ENCODE data around the gene RPN2. TPM values are rescaled to one million over a fixed set of nuclear protein-coding genes. Genes with fewer than 3 reads are reported as not detected.

Gene RPN2
- total and polyA plus RNA-seq, 9 of the 15 experiments (the other 6 are each of a cell fraction or from before 2014, with no cell fraction given) = 168 to 548 (median 325) TPM

- no peak for TF ChIP-seq FIP1L1 (IDR thresholded peaks at IDR 0.05; ENCODE audit: low read depth, low read length, poor library complexity, severe bottlenecking)
Observed at GRCh38 chr20:37249304-37249703, 70.2 kb downstream of the RPN2 start (continued).

GRCh38 chr20:37251825-37252477, 72.8 kb downstream of the RPN2 start:
- no TSS peak for BruUV-seq (replicated peaks)
- H3K9me3 ChIP-seq (replicated peaks; ENCODE audit: control insufficient read depth, insufficient read depth, low read depth, low read length) = no peaks in the 10 kb centered on the region
- FAIRE-seq = no peak
- TF ChIP-seq FUS (optimal IDR thresholded peaks at IDR 0.05; ENCODE audit: low read depth, low read length) (no peak), ZKSCAN1 (IDR thresholded peaks at IDR 0.05; ENCODE audit: low read depth, low read length) (no peak), TGIF2 (CRISPR knock-in tag; IDR thresholded peaks at IDR 0.05) (no peak), ZNF395 (CRISPR knock-in tag; IDR thresholded peaks at IDR 0.05) (no peak), ZSCAN32 (CRISPR knock-in tag; IDR thresholded peaks at IDR 0.05) (no peak), HMGXB4 (CRISPR knock-in tag; IDR thresholded peaks at IDR 0.05) (no peak), RREB1 (CRISPR knock-in tag; IDR thresholded peaks at IDR 0.05) (no peak), ZNF644 (tag; IDR thresholded peaks at IDR 0.05; ENCODE audit: low read depth) (no peak), DLX4 (CRISPR knock-in tag; IDR thresholded peaks at IDR 0.05) (no peak), YBX1 (IDR thresholded peaks at IDR 0.05) (no peak)

More at GRCh38 chr20:37251825-37252477, 72.8 kb downstream of the RPN2 start:
- intact Hi-C loops (cut with micrococcal nuclease) = no loop called here
- Histone ChIP-seq H3K4me3 (no peak overlapping the region), H2AFZ (ENCODE audit: low read depth, low read length) (no peak overlapping the region), H3K27me3 (ENCODE audit: control insufficient read depth in 2 of 2, insufficient read depth in 2 of 2, low read length in 2 of 2) (peaks cover 19 to 43% of the 10 kb centered on the region in 2 experiments), H3K4me1 (replicated peaks in 1 of 2; ENCODE audit: control insufficient read depth in 2 of 2, insufficient read depth in 2 of 2, low read length in 2 of 2) (peaks cover 0 to 4% of the 10 kb centered on the region in 2 experiments; a peak in 2 of 5 replicates), H3K27ac (ENCODE audit: extremely low read depth, low read depth, low read length) (no peak overlapping the region), H3K4me2 (ENCODE audit: insufficient read depth, low read length) (no peak overlapping the region), H3K9me1 (ENCODE audit: control insufficient read depth, insufficient read depth, low read length) (no peaks in the 10 kb centered on the region), H3K36me3 (ENCODE audit: control insufficient read depth, insufficient read depth, low read length) (no peaks in the 10 kb centered on the region), H3K79me2 (ENCODE audit: control insufficient read depth, insufficient read depth, low read length) (no peaks in the 10 kb centered on the region), H4K20me1 (replicated peaks; ENCODE audit: control insufficient read depth, insufficient read depth, low read length) (peaks cover 4% of the 10 kb centered on the region; the same call in 1 of the 2 replicates), H3K9ac (ENCODE audit: insufficient read depth in 1 of 2, low read depth in 2 of 2, low read length in 2 of 2) (no peak overlapping the region)
- POLR2A ChIA-PET = no interaction called here
- CTCF ChIA-PET (ENCODE audit: low intra/inter-chr PET ratio) = no interaction called here
- 22% methylated on average over 15 of the region's 15 CpGs for WGBS (ENCODE audit: insufficient coverage, low coverage, missing lambda C conversion rate)
- in situ Hi-C loops (cut with MboI) = loop anchor here (10.0 kb wide), 1 partner anchor 283 kb away; no protein-coding TSS in a partner anchor
- ATAC-seq (no peak), DNase-seq (ENCODE audit: extremely low read depth in 1 of 4, low spot score in 3 of 4) (no peak)
